GM12875 (cell line): ENCODE data around the gene MYO5C.

Experiments
- H3K4me3 ChIP-seq: one replicate; pipeline ENCODE4 v1.5.1; 2011; ENCODE audit warnings: low read depth, low read length, control low read depth
- TF ChIP-seq, protein P1 (sequence below): IDR thresholded peaks from 2 replicates; pipeline ENCODE4 v1.5.1; 2011; ENCODE audit warnings: low read depth, mild to moderate bottlenecking, control low read depth, inconsistent platforms, low read length, moderate library complexity, borderline replicate concordance; ENCODE audit not compliant: insufficient read depth

MYO5C gene

DNA sequence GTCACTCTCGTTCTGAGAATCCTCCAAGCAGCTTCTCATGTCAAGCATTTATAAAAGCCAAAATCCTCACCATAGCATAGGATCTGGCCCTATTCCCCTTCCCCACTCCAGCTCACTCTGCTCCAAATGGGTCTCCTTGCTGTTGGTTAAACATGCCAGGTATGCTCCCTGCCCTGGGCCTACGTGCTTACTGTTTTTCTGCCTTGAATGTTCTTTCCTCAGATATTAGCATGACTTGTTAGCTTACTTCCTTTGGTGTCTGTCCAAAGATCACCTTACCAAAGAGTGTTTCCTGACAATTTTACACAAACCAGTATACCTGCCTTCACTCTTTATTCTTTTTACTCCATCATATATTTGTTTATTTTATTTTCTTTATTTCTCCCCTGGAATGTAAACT lies 33.1 kb upstream of the MYO5C start:
- TF ChIP-seq, protein P1, sequence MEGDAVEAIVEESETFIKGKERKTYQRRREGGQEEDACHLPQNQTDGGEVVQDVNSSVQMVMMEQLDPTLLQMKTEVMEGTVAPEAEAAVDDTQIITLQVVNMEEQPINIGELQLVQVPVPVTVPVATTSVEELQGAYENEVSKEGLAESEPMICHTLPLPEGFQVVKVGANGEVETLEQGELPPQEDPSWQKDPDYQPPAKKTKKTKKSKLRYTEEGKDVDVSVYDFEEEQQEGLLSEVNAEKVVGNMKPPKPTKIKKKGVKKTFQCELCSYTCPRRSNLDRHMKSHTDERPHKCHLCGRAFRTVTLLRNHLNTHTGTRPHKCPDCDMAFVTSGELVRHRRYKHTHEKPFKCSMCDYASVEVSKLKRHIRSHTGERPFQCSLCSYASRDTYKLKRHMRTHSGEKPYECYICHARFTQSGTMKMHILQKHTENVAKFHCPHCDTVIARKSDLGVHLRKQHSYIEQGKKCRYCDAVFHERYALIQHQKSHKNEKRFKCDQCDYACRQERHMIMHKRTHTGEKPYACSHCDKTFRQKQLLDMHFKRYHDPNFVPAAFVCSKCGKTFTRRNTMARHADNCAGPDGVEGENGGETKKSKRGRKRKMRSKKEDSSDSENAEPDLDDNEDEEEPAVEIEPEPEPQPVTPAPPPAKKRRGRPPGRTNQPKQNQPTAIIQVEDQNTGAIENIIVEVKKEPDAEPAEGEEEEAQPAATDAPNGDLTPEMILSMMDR: no peak
- H3K4me3 ChIP-seq: no peak overlapping the region

DNA sequence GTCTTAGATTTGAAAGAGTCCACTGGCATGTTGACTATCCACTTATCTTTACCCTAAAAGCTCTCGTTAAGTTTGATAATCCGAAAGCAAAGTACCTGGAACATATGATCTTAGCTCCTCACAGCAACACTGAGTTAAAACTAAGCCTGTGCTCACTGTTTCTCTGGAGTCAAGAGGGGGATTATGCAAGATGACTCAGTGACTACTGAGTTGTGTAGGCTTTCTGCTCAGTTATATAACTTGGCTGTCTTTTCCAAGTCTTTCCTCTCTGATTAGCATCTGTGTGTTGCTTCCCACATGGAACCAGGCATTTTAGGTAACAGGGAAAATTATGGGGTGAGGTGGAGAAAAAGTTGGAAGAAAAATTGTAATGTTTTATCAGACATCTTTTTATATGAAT lies 31.2 kb upstream of the MYO5C start:
- TF ChIP-seq, protein P1: no peak
- H3K4me3 ChIP-seq: no peak overlapping the region

DNA sequence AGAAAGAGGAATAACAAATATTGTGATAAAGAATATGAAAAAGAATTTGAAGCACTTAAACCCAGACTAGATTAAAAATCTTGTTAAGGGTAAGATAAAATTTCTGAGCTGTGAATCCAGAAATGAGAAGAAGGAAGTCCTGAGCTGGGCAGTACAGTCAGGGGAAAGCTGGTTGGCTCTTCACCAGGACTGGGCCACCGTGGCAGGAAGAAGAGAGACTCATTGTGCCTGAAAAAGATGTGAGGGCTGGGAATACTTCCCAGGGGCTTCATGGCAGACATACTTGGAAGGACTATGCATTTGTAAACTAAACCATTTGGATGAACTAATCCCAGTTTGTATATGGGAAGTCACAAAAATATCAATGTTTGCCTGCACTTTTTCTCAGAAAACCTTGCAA lies 28.5 kb upstream of the MYO5C start:
- TF ChIP-seq, protein P1: no peak
- no peak overlapping the region for H3K4me3 ChIP-seq

DNA sequence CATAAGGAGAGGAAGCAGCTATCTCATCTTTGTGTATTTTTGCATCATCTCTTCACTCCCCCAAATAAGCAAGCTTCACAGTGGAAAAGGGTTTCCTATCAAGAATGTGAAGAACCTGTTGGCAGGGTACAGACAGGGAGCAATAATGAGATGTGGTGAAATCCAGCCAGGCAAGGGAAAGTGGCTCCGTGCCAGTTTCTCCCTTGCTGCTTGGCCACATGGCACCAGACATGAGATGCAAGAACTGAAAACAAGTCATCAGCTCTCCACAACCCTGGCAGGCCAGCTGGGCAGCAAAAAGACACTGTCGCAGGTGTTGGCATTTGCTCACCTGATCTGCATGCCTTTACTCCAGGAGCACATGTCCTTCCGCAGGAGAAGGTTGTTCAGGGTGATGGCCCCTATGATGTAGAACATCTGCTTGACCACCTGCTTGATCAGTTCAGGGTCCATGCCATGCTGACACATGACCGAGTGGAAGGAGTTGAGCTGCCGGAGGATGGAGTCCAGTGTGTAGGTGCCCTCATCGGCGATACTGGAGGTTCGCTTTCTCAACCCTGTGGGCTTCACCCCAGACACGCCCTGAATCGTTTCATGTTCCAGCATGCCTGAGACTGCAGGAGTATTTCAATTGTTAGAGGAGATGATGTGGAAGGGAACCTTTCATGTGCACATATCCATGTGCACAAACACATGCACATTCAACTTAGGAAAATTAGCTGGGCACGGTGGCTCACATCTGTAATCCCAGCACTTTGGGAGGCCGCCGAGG lies 23.3 kb upstream of the MYO5C start:
- TF ChIP-seq, protein P1: no peak
- no peak overlapping the region for H3K4me3 ChIP-seq

DNA sequence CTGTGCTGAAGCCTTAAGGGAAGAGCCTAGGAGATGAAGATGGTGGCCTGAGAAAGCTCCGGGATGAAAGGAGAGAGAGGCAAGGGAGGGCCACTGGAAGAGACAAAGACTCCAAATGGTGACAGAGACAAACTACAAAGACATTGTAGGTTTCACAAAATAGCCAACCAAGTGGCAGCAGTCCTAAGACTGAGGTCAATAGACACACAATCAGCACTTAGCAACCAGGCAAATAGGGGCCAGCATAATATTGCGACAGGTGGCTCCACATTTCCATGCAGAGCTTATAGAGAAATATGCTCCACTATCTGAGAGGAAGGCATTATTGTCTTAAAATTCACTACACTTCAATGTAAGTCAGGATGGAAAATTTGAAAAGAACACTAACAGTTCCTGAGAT lies 22.1 kb upstream of the MYO5C start:
- no peak overlapping the region for H3K4me3 ChIP-seq
- TF ChIP-seq, protein P1: no peak

DNA sequence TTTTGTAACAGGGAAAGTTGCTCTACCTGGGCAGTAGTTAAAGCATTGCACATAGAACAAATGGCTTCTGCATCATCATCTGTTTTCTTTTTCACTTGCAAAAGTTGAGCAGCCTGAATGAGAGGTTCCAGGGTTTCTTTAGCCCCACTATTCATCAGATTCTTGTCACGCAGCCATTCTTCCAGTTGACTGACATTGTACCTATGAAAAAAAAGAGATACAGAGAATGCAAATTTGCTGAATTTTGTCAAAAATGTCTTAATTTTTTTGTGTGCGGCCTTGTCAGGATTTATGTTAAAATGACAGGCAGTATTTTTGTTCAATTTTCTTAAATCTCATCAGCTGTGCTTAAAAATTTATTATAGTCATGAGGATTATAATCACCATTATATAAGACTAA lies 21.4 kb upstream of the MYO5C start:
- no peak overlapping the region for H3K4me3 ChIP-seq
- TF ChIP-seq, protein P1: no peak

DNA sequence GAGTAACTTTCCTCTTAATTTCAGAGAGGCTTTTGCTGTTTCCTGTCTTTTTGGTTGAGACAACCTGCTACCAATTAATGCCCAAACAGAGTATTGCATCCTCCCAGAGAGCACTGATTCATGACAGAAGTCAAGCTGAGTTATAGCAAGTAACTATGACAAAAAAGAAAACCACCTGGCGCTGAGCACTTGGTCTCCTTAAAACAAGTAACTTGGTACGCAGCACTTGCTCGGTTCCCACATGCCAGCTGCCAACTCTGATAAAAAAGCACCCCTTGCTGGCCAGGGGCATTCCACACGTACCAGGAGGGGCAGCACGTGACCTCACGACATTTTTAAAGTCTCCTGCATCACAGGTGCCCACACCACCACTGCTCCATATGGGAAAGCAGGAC lies 13.5 kb upstream of the MYO5C start:
- no peak overlapping the region for H3K4me3 ChIP-seq
- TF ChIP-seq, protein P1: no peak
